NB4 (cell line): ENCODE results near the gene SP7.

ENCODE experiments used
- DNase-seq: peaks from one replicate; pipeline ENCODE4 v3.0.0; 2010; ENCODE audit warnings: low read depth
- H3K4me3 ChIP-seq: one replicate; pipeline ENCODE4 v1.5.1; 2011; ENCODE audit warnings: mild to moderate bottlenecking, low read depth, low read length, moderate library complexity
- MYC ChIP-seq: IDR thresholded peaks from 2 replicates; pipeline ENCODE4 v1.6.1; 2011; ENCODE audit warnings: low read depth, low read length
- POLR2A ChIP-seq: IDR thresholded peaks from 2 replicates; pipeline ENCODE4 v1.6.1; 2011; ENCODE audit warnings: mild to moderate bottlenecking; ENCODE audit not compliant: insufficient read length; ENCODE audit errors: extremely low read depth
- TF ChIP-seq, protein P1 (sequence below): IDR thresholded peaks from one replicate; pipeline ENCODE4 v1.5.1; 2012; ENCODE audit warnings: low read depth, low read length
- TF ChIP-seq, protein P2 (sequence below): IDR thresholded peaks from 2 replicates; pipeline ENCODE4 v1.6.1; 2011; ENCODE audit warnings: low read depth, low read length

SP7 gene

DNA sequence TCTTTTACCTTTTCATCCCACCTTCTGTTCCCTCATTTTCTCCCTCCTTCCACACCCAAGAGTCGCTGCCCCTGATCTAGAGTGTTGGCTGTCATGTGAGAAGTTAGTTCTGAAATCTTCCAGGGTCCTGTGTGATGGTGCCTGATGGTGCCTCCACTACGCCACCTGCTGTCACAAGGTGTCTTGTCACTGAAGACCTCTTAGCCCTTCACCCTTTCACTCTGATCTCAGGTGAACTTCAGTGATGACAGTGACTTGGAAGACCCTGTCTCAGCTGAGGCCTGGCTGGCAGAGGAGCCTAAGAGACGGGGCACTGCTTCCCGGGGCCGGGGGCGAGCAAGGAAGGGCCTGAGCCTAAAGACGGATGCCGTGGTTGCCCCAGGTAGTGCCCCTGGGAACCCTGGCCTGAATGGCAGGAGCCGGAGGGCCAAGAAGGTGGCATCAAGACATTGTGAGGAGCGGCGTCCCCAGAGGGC is 48.4 kb downstream of the SP7 start:
- TF ChIP-seq, protein P1, sequence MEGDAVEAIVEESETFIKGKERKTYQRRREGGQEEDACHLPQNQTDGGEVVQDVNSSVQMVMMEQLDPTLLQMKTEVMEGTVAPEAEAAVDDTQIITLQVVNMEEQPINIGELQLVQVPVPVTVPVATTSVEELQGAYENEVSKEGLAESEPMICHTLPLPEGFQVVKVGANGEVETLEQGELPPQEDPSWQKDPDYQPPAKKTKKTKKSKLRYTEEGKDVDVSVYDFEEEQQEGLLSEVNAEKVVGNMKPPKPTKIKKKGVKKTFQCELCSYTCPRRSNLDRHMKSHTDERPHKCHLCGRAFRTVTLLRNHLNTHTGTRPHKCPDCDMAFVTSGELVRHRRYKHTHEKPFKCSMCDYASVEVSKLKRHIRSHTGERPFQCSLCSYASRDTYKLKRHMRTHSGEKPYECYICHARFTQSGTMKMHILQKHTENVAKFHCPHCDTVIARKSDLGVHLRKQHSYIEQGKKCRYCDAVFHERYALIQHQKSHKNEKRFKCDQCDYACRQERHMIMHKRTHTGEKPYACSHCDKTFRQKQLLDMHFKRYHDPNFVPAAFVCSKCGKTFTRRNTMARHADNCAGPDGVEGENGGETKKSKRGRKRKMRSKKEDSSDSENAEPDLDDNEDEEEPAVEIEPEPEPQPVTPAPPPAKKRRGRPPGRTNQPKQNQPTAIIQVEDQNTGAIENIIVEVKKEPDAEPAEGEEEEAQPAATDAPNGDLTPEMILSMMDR = peak; percentile 79
- no peak for TF ChIP-seq MYC
- TF ChIP-seq, protein P2, sequence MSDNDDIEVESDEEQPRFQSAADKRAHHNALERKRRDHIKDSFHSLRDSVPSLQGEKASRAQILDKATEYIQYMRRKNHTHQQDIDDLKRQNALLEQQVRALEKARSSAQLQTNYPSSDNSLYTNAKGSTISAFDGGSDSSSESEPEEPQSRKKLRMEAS = 0 out of 2 replicates have a peak, but pooled peaks have one; percentile 7
- no peak overlapping the region for H3K4me3 ChIP-seq
- peak; percentile 72 for DNase-seq

GRCh38 chr12:53286448-53286847 is 49.7 kb downstream of the SP7 start:
- no peak overlapping the region for H3K4me3 ChIP-seq
- TF ChIP-seq POLR2A (no peak), MYC (no peak)
- TF ChIP-seq, protein P2 = no peak
- TF ChIP-seq, protein P1 = no peak
- DNase-seq = no peak

DNA sequence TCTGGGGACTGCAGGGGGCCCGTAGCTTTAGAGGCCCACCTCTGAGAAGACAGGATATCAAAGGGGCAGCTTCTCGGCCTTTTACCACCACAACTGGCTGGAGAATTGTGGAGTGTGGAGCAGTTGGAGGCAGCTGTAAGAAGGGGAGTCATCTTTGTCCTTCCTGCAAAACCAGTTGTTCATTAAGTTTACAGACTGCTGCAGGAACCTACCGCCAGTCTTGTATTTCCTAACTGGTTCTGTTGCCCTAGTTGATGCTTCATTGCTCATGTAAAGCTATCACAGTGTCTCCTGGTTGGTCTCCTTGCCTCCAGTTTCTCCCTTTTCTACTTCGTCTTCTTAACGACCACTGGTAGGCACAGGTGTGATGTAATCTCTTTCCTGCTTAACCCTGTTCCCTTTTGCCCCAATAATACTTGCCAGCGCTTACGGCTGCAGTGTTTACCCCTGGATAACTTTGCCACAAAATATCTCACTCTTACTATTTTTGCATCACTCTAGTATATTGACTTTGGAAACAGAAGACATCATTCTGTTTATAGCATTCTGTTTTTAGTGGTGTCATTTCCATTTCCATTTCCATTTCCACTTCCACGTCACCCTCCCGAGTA is 56.2 kb downstream of the SP7 start:
- DNase-seq = no peak
- TF ChIP-seq, protein P1 = no peak
- TF ChIP-seq POLR2A (no peak), MYC (no peak)
- TF ChIP-seq, protein P2 = no peak
- no peak overlapping the region for H3K4me3 ChIP-seq

- TF ChIP-seq, protein P1 = no peak
- TF ChIP-seq POLR2A (no peak), MYC (no peak)
- TF ChIP-seq, protein P2 = no peak
- no peak overlapping the region for H3K4me3 ChIP-seq
- no peak for DNase-seq
Measured at GRCh38 chr12:53279283-53279869, 56.8 kb downstream of the SP7 start.

GRCh38 chr12:53277981-53278380 is 58.2 kb downstream of the SP7 start:
- TF ChIP-seq, protein P1 = no peak
- TF ChIP-seq, protein P2 = no peak
- TF ChIP-seq MYC (no peak), POLR2A (no peak)
- no peak overlapping the region for H3K4me3 ChIP-seq
- DNase-seq = no peak
